Measurements from ENCODE around the gene CHRNE.
"Not testable (repeated sequence)": the region's sequence is repeated elsewhere in the genome, so short reads cannot be mapped to it uniquely, and the experiment has no call there.

The CHRNE gene

GRCh38 chr17:4939546-4939795 is 36.6 kb upstream of the CHRNE start:
- DNase-seq, result no peak

GRCh38 chr17:4938688-4939545 is 36.0 kb upstream of the CHRNE start:
- DNase-seq, result no peak

DNA sequence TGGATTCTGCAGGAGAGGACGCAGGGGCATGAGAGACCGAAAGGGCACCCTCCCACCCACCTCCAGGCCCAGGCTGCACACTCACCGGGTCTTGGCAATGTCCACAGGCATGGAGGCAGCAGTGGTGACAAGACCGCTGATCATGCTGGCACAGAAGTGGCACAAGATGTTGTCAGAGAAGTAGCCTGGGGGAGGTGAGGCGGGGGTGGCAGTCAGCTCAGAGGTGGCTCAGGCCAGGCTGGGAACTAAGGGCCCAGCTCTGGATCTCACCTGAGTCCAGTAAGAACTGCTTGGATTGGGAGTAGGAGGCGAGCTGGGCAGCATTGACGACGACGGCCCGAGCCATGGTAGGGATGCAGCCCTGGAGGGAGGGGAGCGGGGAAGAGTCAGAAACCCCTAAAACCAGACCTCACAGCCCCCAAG is 35.2 kb upstream of the CHRNE start:
- no peak for DNase-seq

DNA sequence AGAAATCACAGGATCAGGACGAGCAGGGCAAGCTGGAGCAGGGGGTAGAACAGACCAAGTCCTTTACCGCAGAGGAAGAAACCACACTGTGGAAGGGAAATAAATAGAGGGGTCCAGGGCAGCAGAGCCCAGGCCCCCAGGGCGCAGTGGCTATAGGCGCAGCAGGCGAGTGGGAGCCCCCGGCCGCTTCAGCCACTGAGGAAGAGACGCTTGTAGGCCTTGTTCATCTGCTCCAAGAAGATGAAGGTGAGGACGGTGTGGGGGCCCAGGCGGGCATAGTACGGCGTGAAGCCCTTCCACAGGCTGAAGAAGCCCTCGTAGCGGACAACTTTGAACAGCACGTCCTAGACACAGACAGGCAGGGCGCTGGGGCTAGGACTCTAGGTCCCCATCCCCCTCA is 34.7 kb upstream of the CHRNE start:
- DNase-seq, result no peak

- DNase-seq, result no peak
These were observed 33.5 kb upstream of the CHRNE start for GRCh38 chr17:4936436-4936835.

GRCh38 chr17:4935650-4936049 is 32.8 kb upstream of the CHRNE start:
- DNase-seq, result no peak

DNA sequence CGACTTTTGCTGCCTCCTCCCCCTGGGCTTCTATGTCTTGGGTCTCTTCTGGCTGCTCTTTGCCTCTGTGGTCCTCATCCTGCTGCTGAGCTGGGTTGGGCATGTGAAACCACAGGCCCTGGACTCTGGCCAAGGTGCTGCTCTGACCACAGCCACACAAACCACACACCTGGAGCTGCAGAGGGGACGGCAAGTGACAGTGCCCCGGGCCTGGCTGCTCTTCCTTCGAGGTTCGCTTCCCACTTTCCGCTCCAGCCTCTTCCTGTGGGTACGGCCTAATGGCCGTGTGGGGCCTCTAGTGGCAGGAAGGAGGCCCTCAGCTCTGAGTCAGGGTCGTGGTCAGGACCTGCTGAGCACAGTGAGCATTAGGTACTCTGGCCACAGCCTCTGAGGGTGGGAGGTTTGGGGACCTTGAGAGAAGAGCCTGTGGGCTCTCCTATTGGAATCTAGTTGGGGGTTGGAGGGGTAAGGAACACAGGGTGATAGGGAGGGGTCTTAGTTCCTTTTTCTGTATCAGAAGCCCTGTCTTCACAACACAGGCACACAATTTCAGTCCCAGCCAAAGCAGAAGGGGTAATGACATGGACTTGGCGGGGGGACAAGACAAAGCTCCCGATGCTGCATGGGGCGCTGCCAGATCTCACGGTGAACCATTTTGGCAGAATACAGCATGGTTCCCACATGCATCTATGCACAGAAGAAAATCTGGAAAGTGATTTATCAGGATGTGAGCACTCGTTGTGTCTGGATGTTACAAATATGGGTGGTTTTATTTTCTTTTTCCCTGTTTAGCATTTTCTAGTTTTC is 31.5 kb upstream of the CHRNE start:
- DNase-seq, result peak; percentile 58

DNA sequence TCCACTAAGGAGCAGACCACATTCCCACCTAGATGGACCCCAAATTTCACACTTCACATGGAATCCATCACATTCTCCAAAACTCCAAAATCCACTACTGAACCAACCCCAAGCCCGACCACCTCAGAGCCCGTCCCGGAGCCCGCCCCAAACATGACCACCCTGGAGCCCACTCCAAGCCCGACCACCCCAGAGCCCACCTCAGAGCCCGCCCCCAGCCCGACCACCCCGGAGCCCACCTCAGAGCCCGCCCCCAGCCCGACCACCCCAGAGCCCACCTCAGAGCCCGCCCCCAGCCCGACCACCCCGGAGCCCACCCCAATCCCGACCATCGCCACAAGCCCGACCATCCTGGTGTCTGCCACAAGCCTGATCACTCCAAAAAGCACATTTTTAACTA is 30.7 kb upstream of the CHRNE start:
- no peak for DNase-seq

DNA sequence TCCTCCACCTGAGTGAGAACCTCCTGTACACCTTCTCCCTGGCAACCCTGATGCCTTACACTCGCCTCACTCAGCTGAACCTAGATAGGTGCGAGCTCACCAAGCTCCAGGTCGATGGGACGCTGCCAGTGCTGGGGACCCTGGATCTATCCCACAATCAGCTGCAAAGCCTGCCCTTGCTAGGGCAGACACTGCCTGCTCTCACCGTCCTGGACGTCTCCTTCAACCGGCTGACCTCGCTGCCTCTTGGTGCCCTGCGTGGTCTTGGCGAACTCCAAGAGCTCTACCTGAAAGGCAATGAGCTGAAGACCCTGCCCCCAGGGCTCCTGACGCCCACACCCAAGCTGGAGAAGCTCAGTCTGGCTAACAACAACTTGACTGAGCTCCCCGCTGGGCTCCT is 29.9 kb upstream of the CHRNE start:
- no peak for DNase-seq

DNA sequence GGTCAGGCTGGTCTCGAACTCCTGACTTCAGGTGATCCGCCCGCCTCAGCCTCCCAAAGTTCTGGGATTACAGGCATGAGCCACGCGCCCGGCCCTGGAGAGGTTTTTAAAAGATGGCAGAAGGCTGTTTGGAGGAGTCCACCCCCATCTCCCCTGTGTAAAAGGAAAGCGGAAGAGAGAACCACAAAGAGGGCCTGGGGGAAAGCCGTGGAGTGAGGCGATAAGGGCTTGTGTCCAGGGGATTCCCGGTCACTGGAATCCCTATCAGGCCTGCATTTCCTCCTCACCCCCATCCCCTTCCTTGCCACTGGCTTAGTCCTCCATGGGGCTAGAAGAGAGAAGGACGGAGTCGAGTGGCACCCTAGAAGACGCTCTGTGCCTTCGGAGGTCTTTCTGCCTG is 29.1 kb upstream of the CHRNE start, which contains the start of gene GP1BA:
Gene GP1BA, plus strand, starts transcription at position 315 of the 400 bp plus-strand sequence. CDS start 328 bp downstream, outside the sequence.
- no peak for DNase-seq

DNA sequence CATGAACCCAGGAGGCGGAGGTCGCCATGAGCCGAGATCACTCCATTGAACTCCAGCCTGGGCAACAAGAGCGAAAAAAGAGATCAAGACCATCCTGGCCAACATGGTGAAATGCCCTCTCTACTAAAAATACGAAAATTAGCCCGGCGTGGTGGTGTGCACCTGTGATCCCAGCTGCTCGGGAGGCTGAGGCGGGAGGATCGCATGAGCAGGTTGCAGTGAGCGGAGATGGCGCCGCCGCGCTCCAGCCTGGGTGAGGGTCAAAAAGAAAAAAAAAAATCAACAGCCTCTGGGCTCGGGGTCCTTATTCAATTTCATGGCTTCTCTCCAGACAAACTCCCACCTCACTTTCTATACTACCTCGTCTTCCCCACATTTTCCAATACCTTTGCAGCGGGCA is 26.0 kb upstream of the CHRNE start:
- DNase-seq, result no peak

DNA sequence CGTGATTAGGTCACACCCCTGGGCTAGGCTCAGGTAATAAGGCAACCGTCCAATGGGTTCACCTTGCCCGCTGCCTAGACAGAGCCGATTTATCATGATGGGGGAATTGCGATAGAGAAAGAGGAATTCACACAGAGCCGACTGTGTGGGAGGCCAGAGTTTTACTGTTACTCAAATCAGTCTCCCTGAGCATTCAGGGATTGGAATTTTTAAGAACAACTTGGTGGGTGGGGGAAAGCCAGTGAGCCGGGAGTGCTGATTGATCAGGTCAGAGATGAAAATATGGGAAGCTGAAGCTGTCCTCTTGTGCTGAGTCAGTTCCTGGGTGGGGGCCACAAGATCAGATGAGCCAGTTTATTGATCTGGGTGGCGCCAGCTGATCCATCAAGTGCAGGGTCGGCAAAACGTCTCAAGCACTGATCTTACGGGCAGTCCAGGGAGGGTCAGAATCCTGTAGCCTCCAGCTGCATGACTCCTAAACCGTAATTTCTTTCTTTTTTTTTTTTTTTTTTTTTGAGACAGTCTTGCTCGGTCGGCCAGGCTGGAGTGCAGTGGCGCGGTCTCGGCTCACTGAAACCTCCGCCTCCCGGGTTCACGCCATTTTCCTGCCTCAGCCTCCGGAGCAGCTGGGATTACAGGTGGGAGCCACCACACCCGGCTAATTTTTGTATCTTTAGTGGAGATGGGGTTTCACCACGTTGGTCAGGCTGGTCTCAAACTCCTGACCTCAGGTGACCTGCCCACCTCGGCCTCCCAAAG is 23.9 kb upstream of the CHRNE start:
- not testable (repeated sequence) for DNase-seq

DNA sequence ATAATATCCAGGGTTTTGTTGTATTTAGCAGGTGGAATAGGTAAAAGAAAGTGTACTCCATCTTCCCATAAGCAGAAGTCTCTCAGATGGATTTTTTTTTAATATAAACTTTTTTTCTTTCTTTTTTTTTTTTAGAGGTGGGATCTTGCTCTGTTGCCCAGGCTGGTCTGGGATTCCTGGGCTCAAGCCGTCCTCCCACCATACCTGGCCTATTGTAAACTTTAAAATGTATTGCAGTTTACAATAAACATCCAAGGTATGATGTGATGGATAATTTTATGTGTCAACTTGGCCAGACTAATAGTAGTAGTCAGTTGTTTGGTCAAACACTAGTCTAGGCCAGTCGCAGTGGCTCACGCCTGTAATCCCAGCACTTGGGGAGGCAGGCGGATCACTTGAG is 18.4 kb upstream of the CHRNE start:
- no peak for DNase-seq

DNA sequence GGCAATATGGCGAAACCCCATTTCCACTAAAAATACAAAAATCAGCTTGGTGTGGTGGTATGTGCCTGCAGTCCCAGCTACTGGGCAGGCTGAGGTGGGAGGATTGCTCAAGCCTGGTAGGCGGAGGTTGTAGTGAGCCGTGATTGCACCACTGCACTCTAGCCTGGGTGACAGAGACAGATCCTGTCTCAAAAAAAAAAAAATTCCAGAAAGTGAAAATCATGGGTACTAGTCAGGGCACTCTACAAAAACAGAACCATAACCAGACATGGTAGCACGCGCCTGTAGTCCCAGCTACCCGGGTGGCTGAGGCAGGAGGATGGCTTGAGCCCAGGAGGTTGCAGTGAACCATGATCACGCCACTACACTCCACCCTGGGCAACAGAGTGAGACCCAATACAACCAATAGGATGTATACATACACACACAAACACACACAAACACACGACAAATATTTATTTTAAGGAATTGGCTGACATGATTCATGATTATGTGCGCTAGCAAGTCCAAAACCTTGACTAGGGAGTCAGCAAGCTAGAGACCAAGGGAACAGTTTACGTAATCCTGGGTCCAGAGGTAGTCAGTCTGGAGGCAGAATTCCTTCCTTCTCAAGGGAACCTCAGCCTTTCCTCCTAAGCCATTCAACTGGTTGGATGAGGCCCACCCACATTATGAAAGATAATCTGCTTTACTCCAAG is 17.6 kb upstream of the CHRNE start:
- peak; percentile 60 for DNase-seq

GRCh38 chr17:4919511-4920047 is 16.7 kb upstream of the CHRNE start:
- no peak for DNase-seq

DNA sequence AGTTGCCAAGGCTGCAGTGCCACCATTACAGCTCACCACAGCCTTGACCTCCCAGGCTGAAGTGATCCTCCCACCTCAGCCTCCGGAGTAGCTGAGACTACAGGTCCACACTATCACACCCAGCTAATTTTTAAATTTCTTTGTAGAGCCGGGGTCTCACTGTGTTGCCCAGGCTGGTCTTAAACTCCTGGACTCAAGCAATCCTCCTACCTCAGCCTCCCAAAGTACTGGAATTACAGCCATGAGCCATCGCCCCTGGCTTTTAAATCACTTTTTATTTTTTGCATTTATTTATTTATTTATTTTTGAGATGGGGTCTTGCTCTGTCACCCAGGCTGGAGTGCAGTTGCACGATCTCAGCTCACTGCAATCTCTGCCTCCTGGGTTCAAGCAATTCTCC is 11.7 kb upstream of the CHRNE start:
- not testable (repeated sequence) for DNase-seq

- no peak for DNase-seq
These were observed 11.1 kb upstream of the CHRNE start for GRCh38 chr17:4913994-4914393.

DNA sequence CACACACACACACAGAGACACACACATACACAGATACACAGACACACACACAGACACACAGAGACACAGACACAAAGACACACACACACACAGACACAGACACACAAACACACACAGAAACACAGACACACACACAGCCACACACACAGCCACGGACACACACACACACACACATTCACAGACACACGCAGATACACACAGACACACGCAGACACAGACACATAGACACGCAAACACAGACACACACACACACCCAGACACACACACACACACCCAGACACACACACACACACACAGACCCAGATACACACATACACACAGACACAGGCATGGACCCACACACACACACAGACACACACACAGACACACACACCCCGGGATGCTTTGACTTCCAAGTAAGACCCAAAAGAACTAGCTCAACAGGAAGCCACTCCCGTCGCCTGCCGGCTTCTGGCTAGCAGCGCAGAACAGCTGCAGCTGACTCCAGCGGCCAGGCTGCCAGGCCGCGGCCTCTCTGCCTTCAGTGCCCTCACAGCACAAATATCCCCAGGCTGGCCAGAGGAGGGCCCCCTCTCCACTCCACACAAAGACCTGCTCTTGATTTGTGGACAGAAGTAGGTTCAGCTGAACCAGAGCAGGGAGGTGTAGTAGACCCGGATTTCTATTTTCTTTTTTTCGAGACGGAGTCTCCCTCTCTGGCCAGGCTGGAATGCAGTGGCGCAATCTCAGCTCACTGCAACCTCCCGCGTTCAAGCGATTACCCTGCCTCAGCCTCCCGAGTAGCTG is 6.0 kb upstream of the CHRNE start:
- peak; percentile 85 for DNase-seq

DNA sequence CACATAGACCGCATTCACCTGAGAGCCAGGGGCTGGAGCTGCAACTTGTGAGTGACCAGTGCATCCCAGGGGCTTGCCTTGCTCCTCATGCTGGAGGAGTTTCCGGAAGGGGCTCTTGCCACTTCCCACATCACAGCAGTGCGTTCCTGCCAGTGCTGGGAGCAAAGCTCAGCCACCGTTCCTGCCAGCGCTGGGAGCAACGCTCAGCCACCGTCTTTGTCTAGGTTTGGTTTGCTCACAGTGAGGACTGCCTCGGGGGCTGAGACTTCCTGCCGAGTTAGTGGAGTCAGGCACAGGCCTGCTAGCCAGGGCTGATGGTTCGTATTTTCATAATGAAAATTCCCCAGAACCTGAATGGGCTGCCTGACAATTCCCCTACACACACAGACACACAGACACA is 5.4 kb upstream of the CHRNE start:
- no peak for DNase-seq

GRCh38 chr17:4906642-4907041 is 3.7 kb upstream of the CHRNE start:
- DNase-seq, result not testable (repeated sequence)

DNA sequence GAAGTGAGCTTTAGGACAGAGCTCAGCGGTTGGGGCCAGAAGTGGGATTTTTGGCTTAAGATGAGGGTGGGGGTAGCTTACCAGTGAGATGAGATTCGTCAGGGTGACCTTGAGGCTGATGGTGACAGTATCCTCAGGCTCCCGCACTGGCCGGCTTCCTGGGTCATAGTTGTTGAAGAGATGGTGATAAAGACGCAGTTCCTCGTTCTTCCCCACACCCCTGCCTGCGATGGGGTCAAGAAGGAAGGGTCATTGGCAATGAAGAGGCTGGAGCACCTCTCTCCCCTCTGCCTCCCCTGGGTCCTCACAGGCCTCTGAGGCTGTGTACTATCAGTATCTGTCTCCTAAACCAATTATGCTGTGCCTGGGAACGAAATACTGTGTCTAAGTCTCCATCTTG is 358 bp downstream of the CHRNE start:
- DNase-seq, result no peak
